IMR-90 (cell line): ENCODE measurements around the gene KAT7. TPM values are rescaled to one million over a fixed set of nuclear protein-coding genes. Genes with fewer than 3 reads are reported as not detected.
A peak's percentile ranks its signal among the peaks of the same experiment; 100 is the strongest.

Experiments used
- ATAC-seq: fragments of 200-7000 bp; cut with Tn5 transposase; 2 replicates; pipeline ENCODE4 v1.9.1; 2020; ENCODE audit warnings: low read depth, mild to moderate bottlenecking, moderate library complexity
- BruUV-seq: library from RNA; stranded (reverse); fragments of 400-500 nt; replicated peaks from 2 replicates; lab custom pipeline; 2021; lab: Mats Ljungman, UMichigan
- CTCF ChIA-PET: fragments of 300-600 bp; formaldehyde crosslinking; extraction: SDS; loops from one replicate; lab custom pipeline; 2021; ENCODE audit warnings: antibody characterized with exemption; lab: Yijun Ruan, JAX
- POLR2A ChIA-PET: fragments of 300-600 bp; sonication (Branson Sonifier 250); formaldehyde crosslinking; loops from one replicate; lab custom pipeline; 2022; ENCODE audit warnings: antibody characterized with exemption; ENCODE audit not compliant: unreplicated experiment; lab: Charles Lee
- DNase-seq: peaks from one replicate; pipeline ENCODE4 v3.0.0; 2013
- H2AFZ ChIP-seq: replicated peaks from 2 replicates; pipeline ENCODE3; 2013; ENCODE audit warnings: low read length, mild to moderate bottlenecking; ENCODE audit not compliant: poor library complexity
- H2AK5ac ChIP-seq: 2 replicates; pipeline ENCODE4 v1.6.1; 2013; ENCODE audit warnings: low read depth, low read length, inconsistent platforms
- H2AK9ac ChIP-seq: replicated peaks from 2 replicates; pipeline ENCODE3; 2013; ENCODE audit warnings: mild to moderate bottlenecking, low read depth, low read length, moderate library complexity; ENCODE audit not compliant: poor library complexity
- H2BK120ac ChIP-seq: 2 replicates; pipeline ENCODE4 v1.6.1; 2013; ENCODE audit warnings: low read depth, low read length, inconsistent platforms
- H2BK15ac ChIP-seq: 3 replicates; pipeline ENCODE4 v1.6.1; 2013; ENCODE audit warnings: low read depth, low read length, inconsistent platforms
- H2BK20ac ChIP-seq: 2 replicates; pipeline ENCODE4 v1.6.1; 2013; ENCODE audit warnings: low read depth, mild to moderate bottlenecking, inconsistent platforms, low read length, moderate library complexity
- H2BK5ac ChIP-seq: 2 replicates; pipeline ENCODE4 v1.6.1; 2013; ENCODE audit warnings: mild to moderate bottlenecking, low read depth, low read length, inconsistent platforms; ENCODE audit not compliant: poor library complexity, severe bottlenecking
- H3K14ac ChIP-seq: replicated peaks from 2 replicates; pipeline ENCODE4 v1.6.1; 2013; ENCODE audit warnings: low read depth, low read length, inconsistent platforms
- H3K18ac ChIP-seq: 2 replicates; pipeline ENCODE4 v1.6.1; 2013; ENCODE audit warnings: low read depth, low read length, control low read depth
- H3K23ac ChIP-seq: 2 replicates; pipeline ENCODE4 v1.6.1; 2013; ENCODE audit warnings: low read depth, low read length, inconsistent platforms
- H3K27ac ChIP-seq: 2 replicates; pipeline ENCODE4 v1.5.1; 2013; ENCODE audit warnings: mild to moderate bottlenecking, control low read depth, low read length; ENCODE audit not compliant: insufficient read depth
- H3K27me3 ChIP-seq: 2 replicates; pipeline ENCODE4 v1.6.1; 2013; ENCODE audit warnings: low read length; ENCODE audit not compliant: control insufficient read depth, insufficient read depth
- H3K36me3 ChIP-seq: 2 replicates; pipeline ENCODE4 v1.6.1; 2013; ENCODE audit warnings: low read length, mixed read lengths; ENCODE audit not compliant: control insufficient read depth, insufficient read depth
- H3K4ac ChIP-seq: 2 replicates; pipeline ENCODE4 v1.6.1; 2013; ENCODE audit warnings: low read depth, low read length, inconsistent platforms
- H3K4me1 ChIP-seq: 2 replicates; pipeline ENCODE4 v1.6.1; 2013; ENCODE audit warnings: low read length, mixed read lengths; ENCODE audit not compliant: control insufficient read depth, insufficient read depth
- H3K4me2 ChIP-seq: 2 replicates; pipeline ENCODE4 v1.6.1; 2013; ENCODE audit warnings: low read depth, mild to moderate bottlenecking, control low read depth, low read length, moderate library complexity
- H3K4me3 ChIP-seq: 2 replicates; pipeline ENCODE4 v1.5.1; 2013; ENCODE audit warnings: low read depth, mild to moderate bottlenecking, control low read depth, low read length, moderate library complexity; ENCODE audit not compliant: insufficient read depth
- H3K56ac ChIP-seq: 2 replicates; pipeline ENCODE4 v1.6.1; 2013; ENCODE audit warnings: low read length, inconsistent platforms; ENCODE audit not compliant: insufficient read depth; ENCODE audit errors: extremely low read depth
- H3K79me1 ChIP-seq, 2 experiments: 2 replicates each; pipeline ENCODE4 v1.6.1; 2013; ENCODE audit warnings: low read length in 2 of 2, inconsistent platforms in 1 of 2, low read depth in 1 of 2
- H3K9ac ChIP-seq: 2 replicates; pipeline ENCODE4 v1.6.1; 2013; ENCODE audit warnings: low read depth, low read length, control low read depth
- H3K9me1 ChIP-seq: 2 replicates; pipeline ENCODE4 v1.6.1; 2013; ENCODE audit warnings: low read length, inconsistent platforms; ENCODE audit not compliant: insufficient read depth
- H3K9me3 ChIP-seq: 2 replicates; pipeline ENCODE4 v1.6.1; 2013; ENCODE audit warnings: low read length; ENCODE audit not compliant: control insufficient read depth, insufficient read depth
- H4K20me1 ChIP-seq: 2 replicates; pipeline ENCODE4 v1.6.1; 2013; ENCODE audit warnings: low read length, inconsistent platforms; ENCODE audit not compliant: insufficient read depth
- H4K5ac ChIP-seq: 2 replicates; pipeline ENCODE4 v1.6.1; 2013; ENCODE audit warnings: mild to moderate bottlenecking, low read depth, low read length, control low read depth
- H4K8ac ChIP-seq, 2 experiments: 2 replicates each; pipeline ENCODE4 v1.6.1; 2013; ENCODE audit warnings: low read depth in 2 of 2, low read length in 2 of 2, control low read depth in 1 of 2, inconsistent platforms in 1 of 2
- H4K91ac ChIP-seq: 2 replicates; pipeline ENCODE4 v1.6.1; 2013; ENCODE audit warnings: low read depth, low read length, inconsistent platforms; ENCODE audit not compliant: insufficient read depth
- BHLHE40 ChIP-seq: fragments of 150-350 bp; IDR thresholded peaks from 2 replicates; pipeline ENCODE4 v1.6.1; 2016; ENCODE audit warnings: mild to moderate bottlenecking, low read depth, low read length
- CEBPB ChIP-seq: IDR thresholded peaks from 2 replicates; pipeline ENCODE4 v1.6.1; 2012; ENCODE audit warnings: low read depth, low read length, improper control_type of control experiment
- CTCF ChIP-seq: conservative IDR thresholded peaks from 2 replicates; pipeline ENCODE4 v1.5.1; 2012; ENCODE audit warnings: mild to moderate bottlenecking, low read depth, low read length, improper control_type of control experiment
- RAD21 ChIP-seq: IDR thresholded peaks from 2 replicates; pipeline ENCODE4 v1.6.1; 2012; ENCODE audit warnings: low read length, improper control_type of control experiment
- RCOR1 ChIP-seq: IDR thresholded peaks from 2 replicates; pipeline ENCODE4 v1.6.1; 2012; ENCODE audit warnings: mild to moderate bottlenecking, low read length, improper control_type of control experiment; ENCODE audit not compliant: insufficient replicate concordance
- SMC3 ChIP-seq: fragments of 150-350 bp; IDR thresholded peaks from 2 replicates; pipeline ENCODE4 v1.6.1; 2016; ENCODE audit warnings: low read depth, mild to moderate bottlenecking, antibody characterized with exemption, low read length, moderate library complexity
- USF2 ChIP-seq: fragments of 150-350 bp; IDR thresholded peaks from 2 replicates; pipeline ENCODE4 v1.6.1; 2017; ENCODE audit warnings: mild to moderate bottlenecking, antibody characterized with exemption, low read length, low read depth
- WGBS, 2 experiments: methylation state at CpG; one replicate each; pipeline versions ENCODE4 v1.1.5 to v1.1.7; 2013; ENCODE audit warnings: missing lambda C conversion rate in 2 of 2; ENCODE audit not compliant: insufficient read length in 1 of 2; ENCODE audit errors: extremely low coverage in 2 of 2; 5-methylcytosine and 5-hydroxymethylcytosine counted together
- dilution Hi-C: fragments of 300-500 bp; cut with HindIII; formaldehyde crosslinking; loops from one replicate; pipeline ENCODE4 v1.14.3; 2018; ENCODE audit warnings: low sequenced_read_pairs; ENCODE audit not compliant: unreplicated experiment
- in situ Hi-C: fragments of 300-500 bp; cut with MboI; formaldehyde crosslinking; loops from 3 replicates; pipeline ENCODE4 v1.14.3; 2019; ENCODE audit warnings: low sequenced_read_pairs, inconsistent platforms, mixed read lengths
- intact Hi-C: fragments of 100-400 bp; cut with micrococcal nuclease; formaldehyde crosslinking; loops from 2 replicates; pipeline ENCODE4 v1.10.0; 2022
- polyA plus RNA-seq, 3 experiments: library from polyadenylated mRNA; depleted of rRNA; stranded (reverse); fragments of >200 nt; gene quantifications; 2 replicates each; pipeline ENCODE4 v1.2.3, GENCODE V29; 2012; ENCODE audit warnings: low replicate concordance in 1 of 3
- total RNA-seq: library from RNA; depleted of rRNA; stranded (reverse); fragments of >200 nt; gene quantifications from 2 replicates; pipeline ENCODE4 v1.2.3, GENCODE V29; 2012

KAT7 gene
- total and polyA plus RNA-seq, 2 of the 4 experiments (the other 2 are of a cell fraction): 16.9 to 21.9 TPM

DNA sequence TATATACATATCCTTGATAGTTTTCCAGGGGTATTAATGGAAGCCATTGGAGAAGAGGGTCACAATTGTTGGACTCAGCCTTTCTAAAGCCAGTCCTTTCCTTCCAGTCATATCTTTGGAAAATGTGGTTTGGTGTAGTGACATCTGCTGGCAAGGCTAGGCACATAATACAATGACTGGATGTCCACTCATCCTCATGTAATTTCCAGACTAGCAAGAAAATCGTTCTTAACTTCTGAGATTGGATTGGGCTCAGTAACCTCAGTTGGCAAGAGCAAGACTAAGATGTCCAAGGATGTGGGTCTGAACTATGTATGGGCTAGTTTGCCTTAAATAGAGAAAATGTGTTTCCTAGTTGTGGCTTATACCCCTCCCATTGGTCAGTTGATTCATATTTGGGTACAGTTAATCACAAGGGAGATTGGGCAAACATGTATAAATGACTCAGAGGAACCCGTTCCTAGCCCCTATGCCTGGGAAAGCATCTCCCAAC is 8.7 kb upstream of the KAT7 start:
- H3K18ac ChIP-seq: no peak overlapping the region
- no peak overlapping the region for H2BK5ac ChIP-seq
- H3K14ac ChIP-seq: no peak overlapping the region
- no peak overlapping the region for H2BK20ac ChIP-seq
- no peaks in the 10 kb centered on the region for H3K36me3 ChIP-seq
- intact Hi-C loops: loop anchor here (1.0 kb wide), 2 partner anchors 71 to 211 kb away; no protein-coding TSS in a partner anchor
- ChIA-PET POLR2A (no interaction called here), CTCF (no interaction called here)
- in situ Hi-C loops: loop anchor here (10.0 kb wide), 1 partner anchor 215 kb away; no protein-coding TSS in a partner anchor
- dilution Hi-C loops: no loop called here
- no peaks in the 10 kb centered on the region; the same call in 1 of the 2 replicates for H3K9me1 ChIP-seq
- BruUV-seq: no TSS peak
- ATAC-seq (peak; percentile 91), DNase-seq (peak; percentile 84)
- H2AFZ ChIP-seq: peak overlapping the region; percentile 35
- no CpG with 5 or more reads among the region's 2 CpGs for WGBS, 2 experiments
- no peak overlapping the region; the same call in 1 of the 2 replicates for H3K4me2 ChIP-seq
- no peak overlapping the region for H2BK15ac ChIP-seq
- H3K4ac ChIP-seq: no peak overlapping the region
- H2AK5ac ChIP-seq: no peak overlapping the region
- no peak overlapping the region for H3K4me3 ChIP-seq
- H3K79me1 ChIP-seq: no peaks in the 10 kb centered on the region
- H2AK9ac ChIP-seq: no peak overlapping the region
- H4K91ac ChIP-seq: no peak overlapping the region
- no peak overlapping the region for H3K23ac ChIP-seq
- H2BK120ac ChIP-seq: no peak overlapping the region
- no peak overlapping the region for H3K9ac ChIP-seq
- H4K20me1 ChIP-seq: no peaks in the 10 kb centered on the region
- H3K4me1 ChIP-seq: no peaks in the 10 kb centered on the region
- H3K9me3 ChIP-seq: no peaks in the 10 kb centered on the region
- no peak overlapping the region for H3K27ac ChIP-seq
- H4K5ac ChIP-seq: no peak overlapping the region
- no peak overlapping the region for H3K56ac ChIP-seq
- peaks cover 2% of the 10 kb centered on the region; the same call in 1 of the 2 replicates for H3K27me3 ChIP-seq
- peak overlapping the region in 1 of 2 experiments; percentile 64; a peak in 1 of 4 replicates for H4K8ac ChIP-seq
- TF ChIP-seq USF2 (no peak), CEBPB (peak; percentile 60), CTCF (peak; percentile 67), RCOR1 (no peak), SMC3 (peak; percentile 65), RAD21 (peak; percentile 59), BHLHE40 (no peak)
